Fibroblast of the aortic adventitia (primary cell): ENCODE data around the gene KDR. TPM values are rescaled to one million over a fixed set of nuclear protein-coding genes. Genes with fewer than 3 reads are reported as not detected.
A peak's percentile ranks its signal among the peaks of the same experiment; 100 is the strongest.

Experiments used
- DNase-seq: peaks from one replicate; pipeline ENCODE4 v3.0.0-alpha.2; 2010; ENCODE audit warnings: low read depth
- H3K4me3 ChIP-seq: 2 replicates; pipeline ENCODE4 v1.5.1; 2011; ENCODE audit warnings: low read depth, mild to moderate bottlenecking, control low read depth, low read length, moderate library complexity
- CTCF ChIP-seq: IDR thresholded peaks from 2 replicates; pipeline ENCODE4 v1.5.1; 2011; ENCODE audit warnings: mild to moderate bottlenecking, low read length, control low read depth, inconsistent platforms; ENCODE audit not compliant: insufficient read depth
- total RNA-seq: library from RNA; depleted of rRNA; stranded (reverse); fragments of >200 nt; gene quantifications from 2 replicates; pipeline ENCODE4 v1.2.3, GENCODE V29; 2012; ENCODE audit warnings: low replicate concordance

KDR gene
- total RNA-seq, 1 donor, result 10.9 TPM

- DNase-seq, result no peak
- TF ChIP-seq CTCF, result no peak
- H3K4me3 ChIP-seq, result no peak overlapping the region
These were observed 38.1 kb downstream of the KDR start for GRCh38 chr4:55087009-55087912.

- H3K4me3 ChIP-seq, result no peak overlapping the region
- TF ChIP-seq CTCF, result no peak
- DNase-seq, result no peak
These were observed 38.8 kb downstream of the KDR start for GRCh38 chr4:55086578-55086977.

- no peak for TF ChIP-seq CTCF
These were observed 41.7 kb downstream of the KDR start for GRCh38 chr4:55083735-55084134.

GRCh38 chr4:55082756-55083155, 42.6 kb downstream of the KDR start:
- H3K4me3 ChIP-seq, result no peak overlapping the region
- no peak for TF ChIP-seq CTCF
- DNase-seq, result no peak

More at GRCh38 chr4:55083735-55084134, 41.7 kb downstream of the KDR start:
- no peak overlapping the region for H3K4me3 ChIP-seq
- DNase-seq, result no peak

GRCh38 chr4:55080174-55080865, 45.1 kb downstream of the KDR start:
- no peak overlapping the region for H3K4me3 ChIP-seq
- peak; percentile 79 for DNase-seq
- TF ChIP-seq CTCF, result no peak

GRCh38 chr4:55079451-55080173, 45.8 kb downstream of the KDR start:
- H3K4me3 ChIP-seq, result no peak overlapping the region
- peak; percentile 20 for DNase-seq
- no peak for TF ChIP-seq CTCF
